ENCODE measurements around the gene LYSET.
"Not testable (repeated sequence)": the region's sequence is repeated elsewhere in the genome, so short reads cannot be mapped to it uniquely, and the experiment has no call there.

Gene LYSET, protein sequence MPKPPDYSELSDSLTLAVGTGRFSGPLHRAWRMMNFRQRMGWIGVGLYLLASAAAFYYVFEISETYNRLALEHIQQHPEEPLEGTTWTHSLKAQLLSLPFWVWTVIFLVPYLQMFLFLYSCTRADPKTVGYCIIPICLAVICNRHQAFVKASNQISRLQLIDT

DNA sequence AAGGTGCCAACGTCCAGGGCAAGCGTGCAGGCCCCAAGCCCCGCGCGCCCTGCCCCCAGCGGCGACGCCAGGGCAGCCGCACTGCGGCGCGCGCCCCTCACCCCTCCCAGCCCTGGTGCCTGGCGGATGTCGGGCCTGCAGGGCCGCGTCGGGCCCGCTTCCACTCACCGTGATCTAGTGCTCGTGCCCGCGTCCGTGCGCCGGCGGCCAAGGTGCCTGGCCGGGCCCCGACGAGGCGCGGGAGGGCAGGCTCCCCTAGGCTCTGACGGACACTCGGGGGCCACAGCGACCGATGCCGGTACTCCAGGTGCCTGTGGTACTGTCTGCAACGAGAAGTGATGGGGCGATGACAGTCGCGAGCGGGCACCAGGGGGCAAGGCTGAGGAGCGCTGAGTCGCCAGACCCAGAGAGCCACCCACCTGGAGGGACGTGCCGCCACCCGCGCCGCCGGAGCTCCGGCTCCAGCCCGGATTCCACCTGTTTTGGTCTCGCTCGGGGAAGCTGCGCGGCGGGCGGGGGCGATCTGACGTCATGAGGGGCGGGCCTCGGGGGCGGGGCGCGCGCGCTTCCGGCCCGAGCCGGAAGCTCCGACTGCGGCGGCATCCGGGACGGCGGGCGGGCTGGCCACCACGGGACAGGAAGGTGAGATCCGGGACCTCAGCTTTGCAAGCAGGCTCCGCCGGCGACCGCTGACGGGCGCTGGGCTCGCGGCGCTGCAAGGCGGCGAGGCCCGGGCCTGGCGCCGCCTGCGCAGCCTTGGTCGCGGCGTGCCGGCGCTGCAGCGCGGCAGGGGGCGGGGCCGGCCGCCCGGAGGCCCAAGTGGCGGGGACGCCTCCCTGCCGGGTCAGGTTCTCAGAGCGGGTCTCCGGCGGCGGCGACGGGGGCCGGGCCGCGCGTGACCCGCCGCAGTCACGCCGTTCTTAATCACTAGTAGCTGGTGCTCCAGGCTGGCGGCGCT, at the start of gene LYSET, which contains the start of gene MOAP1:
TSS of gene LYSET (plus strand) at position 927 of the 958 bp plus-strand sequence. CDS start 89 bp downstream, outside the sequence.
TSS of gene MOAP1 (minus strand) at position 507 of the 958 bp plus-strand sequence. CDS start 655 bp downstream, outside the sequence.
- DNase-seq, result peak; percentile 45 to 92 (median 88)

DNA sequence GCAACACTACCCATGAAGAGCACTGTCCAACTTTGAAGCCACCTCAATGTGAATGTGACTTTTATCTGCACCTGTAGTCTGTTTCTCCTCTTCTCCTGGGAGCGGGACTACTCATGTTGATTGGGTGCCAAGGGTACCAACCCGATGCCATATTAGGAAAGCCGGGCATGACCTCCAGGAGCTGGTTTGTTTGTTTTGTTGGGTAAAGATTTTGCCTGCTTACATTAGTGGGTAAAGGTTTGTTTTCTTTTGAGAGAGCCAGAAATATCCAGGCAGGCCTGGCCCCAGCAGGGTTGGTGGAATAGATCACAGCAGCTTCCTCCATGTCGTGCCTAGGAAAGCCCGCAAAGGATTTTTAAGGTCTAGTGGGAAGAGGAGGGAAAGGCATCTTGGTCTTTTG, 49.7 kb upstream of the LYSET start:
- no peak for DNase-seq

DNA sequence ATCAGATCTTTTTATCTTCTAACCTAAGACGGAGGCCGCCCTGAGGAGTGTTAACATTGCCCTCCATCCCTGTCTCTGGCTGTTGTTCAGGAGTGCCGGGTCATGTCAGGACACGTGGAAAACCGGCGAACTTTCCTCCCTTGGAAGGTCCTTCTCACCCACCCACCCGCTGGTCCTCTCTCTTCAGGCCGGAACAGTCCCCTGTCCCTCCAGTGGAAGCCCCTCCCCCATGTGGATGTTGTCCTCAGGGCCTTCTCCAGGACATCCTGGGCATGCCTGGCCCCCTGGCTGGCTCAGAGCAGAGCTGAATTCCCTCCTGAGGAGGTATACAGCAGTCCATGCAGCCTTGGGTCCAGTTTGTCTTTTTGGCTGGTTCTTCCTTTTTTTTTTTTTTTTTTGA, 49.1 kb upstream of the LYSET start:
- no peak for DNase-seq

DNA sequence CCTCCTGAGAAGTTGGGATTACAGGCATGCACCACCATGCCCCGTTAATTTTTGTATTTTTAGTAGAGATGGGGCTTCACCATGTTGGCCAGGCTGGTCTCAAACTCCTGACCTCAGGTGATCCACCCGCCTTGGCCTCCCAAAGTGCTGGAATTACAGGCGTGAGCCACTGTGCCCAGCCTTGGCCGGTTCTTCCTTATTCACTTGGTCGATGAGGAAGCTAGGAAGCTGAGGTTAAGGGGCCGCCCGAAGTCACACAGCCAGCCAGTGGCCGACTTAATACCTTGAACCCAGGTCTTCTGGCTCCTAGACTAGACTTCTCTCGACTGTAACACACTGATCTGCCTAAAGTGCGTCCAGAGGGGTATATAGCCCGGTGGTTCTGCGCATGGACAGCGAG, 48.6 kb upstream of the LYSET start:
- DNase-seq, result not testable (repeated sequence)

DNA sequence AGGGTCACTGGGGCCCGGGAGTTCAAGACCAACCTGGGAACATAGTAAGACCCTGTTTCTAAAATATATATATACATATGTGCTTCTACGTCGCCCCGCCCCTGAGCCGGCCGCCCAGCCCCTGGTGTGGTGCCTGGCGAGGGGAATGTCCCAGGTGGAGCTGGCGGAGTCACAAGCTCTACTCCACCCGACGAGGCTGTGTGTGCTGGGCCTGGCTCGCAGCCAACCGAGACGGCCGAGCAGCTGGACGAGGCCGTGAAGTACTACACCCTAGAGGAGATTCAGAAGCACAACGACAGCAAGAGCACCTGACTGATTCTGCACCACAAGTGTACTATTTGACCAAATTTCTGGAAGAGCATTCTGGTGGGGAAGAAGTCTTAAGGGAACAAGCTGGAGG, 47.3 kb upstream of the LYSET start:
- no peak for DNase-seq

DNA sequence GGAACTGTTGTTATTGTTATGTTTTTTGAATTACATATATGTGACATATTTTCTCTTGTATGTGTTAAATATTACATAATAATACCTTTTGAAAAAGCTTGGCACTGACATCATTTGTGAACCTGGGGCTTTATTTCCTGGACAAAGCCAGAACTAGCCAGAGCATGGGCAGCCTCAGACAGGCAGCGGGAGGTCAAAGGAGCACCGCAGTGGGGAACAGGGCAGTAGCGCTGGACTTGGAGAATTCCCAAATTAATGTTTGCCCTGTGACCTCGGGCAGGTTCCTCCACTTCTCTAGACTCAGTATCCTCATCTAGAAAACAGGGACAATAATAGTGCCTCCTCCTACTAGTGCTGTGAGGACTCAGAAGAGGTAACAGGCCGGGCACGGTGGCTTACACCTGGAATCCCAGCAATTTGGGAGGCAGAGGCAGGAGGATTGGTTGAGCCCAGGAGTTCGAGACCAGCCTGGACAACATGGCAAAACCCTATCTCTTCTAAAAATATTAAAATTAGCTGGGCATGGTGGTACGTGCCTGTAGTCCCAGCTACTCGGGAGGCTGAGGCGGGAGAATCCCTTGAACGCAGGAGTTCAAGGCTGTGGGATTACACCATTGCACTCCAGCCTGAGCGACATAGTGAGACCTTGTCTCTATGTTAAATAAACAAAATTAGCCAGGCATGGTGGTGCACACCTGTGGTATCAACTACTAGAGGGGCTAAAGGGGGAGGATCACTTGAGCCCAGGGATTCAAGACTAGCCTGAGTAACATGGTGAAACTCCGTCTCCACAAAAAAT, 42.1 kb upstream of the LYSET start:
- DNase-seq, result no peak

DNA sequence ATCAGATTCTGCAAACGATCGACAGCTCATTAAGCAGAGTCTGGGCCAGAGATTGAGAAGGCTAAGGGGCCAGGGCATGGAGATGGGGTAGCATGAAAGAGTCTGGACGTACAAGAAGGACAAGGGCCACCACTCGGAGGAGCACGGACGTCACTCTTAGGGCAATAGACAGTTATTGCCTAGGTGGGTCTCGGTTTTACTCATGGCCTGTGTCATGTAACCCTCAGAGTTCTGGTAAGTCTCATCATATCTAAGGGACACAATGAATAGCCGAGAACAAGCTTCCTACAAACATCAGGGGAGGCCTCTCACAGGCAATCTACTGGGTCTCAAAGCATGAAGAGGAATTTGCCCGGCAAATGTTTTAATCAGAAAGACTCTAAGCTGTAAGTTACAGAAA, 39.0 kb upstream of the LYSET start:
- no peak for DNase-seq

DNA sequence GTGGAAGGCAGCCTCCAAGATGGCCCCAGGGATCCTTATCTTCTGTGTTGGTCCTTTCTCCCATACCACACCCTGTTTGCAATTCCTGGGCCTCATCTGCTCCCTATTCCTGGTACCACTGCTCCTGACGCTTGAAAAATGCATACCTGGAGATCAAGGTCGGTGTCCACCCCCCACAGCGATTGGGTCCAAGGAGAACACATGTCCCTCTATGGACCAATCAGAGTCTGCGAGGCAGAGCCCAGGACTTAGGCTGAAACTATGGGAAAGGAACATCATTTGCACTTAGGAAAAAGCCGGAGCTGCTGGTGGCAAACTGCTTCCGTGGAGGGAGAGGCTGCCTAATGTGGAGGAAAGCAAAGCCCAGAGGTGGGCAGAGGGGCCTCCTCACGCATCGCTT, 36.1 kb upstream of the LYSET start:
- no peak for DNase-seq

DNA sequence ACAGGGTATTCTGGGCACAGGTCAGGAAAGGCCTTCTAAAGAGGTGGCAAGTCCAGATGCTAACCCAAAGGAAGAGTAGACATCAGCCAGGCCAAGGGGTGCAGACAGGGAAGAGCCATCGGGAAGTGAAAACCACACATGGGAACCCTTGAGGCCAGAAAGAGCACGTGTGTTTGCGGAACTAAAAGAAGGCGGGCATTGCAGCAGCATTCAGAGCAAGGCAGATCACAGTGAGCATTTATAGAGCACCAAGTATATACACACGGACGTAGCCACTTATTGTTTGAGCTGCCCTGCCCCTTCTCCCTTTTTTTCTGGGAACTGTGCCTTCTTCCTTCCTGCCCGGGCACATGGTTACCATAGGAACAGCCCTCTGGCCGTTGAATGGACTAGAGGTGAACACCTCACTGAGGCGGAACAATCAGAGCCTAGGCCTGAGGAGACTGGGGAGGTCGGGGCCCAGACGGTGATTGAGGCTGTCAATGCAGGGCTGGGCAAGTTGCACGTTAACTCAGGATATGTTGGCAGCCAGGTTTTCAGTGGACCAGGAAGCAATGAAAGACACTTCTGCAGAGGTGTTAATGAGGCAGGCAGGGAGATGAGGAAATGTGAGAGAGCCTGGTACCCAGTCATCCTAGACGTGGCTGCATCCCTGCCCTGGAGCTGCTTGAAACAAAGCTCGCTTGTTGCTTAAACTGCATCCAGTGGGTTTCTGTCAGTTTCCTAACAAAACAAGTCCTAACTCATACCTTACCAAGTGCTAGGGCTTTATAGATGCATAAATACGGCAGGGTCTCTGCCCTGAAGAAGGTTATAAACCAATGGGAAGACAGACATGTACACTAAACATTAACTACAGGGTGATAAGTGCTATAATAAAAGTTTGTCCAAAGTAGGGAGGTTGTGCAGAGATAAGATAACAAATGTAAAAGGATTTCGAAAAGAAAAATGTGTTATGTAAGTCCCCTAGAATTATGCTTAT, 34.6 kb upstream of the LYSET start:
- no peak for DNase-seq

DNA sequence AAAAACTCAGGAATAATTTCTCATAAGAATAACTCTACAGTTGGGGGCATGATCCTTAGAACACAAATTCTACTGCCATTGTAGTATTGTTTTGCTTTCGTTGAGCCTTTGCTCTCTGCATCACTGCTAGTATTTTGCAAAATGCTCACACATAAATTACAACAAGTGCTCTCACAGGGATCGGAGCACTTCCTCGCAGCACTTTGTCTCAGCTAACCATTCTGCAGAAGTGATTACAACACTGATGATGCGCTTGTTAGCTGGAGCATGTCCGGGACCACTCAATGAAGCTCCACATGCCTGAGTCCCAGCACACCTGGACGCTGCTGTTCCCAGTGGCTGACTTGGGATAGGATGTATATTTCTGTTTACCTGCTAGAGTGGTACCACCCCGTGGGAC, 32.0 kb upstream of the LYSET start:
- DNase-seq, result no peak

DNA sequence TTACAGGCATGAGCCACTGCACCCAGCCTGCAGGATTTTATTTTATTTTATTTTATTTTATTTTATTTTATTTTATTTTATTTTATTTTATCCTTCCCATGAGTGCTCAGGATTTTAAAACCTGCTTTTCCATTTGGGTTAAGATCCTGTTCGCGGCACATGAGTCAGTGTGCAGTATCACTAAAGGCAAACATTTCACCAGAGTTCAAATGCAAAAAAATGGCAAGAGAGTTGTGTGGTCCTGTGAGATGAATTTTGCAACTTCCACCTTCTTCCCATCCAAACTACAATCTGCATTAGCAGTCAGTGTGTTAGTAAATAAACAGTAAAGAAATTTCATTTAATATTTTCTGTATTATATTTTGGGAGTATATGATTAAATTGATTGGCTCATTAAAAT, 29.4 kb upstream of the LYSET start:
- no peak for DNase-seq

DNA sequence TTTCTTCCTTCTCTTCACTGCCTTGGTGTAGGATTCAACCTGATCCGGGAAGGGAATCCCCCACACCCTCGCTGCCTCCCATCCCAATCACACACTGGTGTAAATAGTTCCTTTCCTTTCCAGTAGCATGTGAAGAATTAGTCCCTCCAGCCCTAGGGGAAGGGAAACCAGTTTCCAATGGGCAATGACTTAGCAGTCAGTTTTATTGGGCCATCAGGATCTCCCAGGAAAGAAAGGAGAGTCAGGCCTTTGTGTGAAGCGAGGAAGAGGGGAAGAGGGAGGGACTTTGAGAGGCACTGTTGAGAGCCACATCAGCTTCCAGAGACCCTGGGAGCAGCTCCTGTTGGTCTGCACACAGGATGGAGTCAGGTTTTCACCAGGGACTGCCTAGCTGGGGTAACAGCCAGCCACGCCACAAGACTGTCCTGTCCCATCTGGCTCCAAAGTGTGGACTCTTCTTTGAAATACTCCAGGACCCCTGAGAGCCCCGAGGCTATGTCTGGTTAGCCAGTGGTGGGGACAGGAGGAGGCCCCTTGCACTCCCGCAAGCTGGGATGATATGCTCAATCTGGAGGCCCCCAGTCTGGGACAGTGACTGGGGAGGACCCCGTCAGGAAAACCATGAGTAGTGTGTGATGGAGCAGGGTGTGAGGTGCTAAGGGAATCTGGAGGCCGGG, 28.3 kb upstream of the LYSET start:
- no peak for DNase-seq

DNA sequence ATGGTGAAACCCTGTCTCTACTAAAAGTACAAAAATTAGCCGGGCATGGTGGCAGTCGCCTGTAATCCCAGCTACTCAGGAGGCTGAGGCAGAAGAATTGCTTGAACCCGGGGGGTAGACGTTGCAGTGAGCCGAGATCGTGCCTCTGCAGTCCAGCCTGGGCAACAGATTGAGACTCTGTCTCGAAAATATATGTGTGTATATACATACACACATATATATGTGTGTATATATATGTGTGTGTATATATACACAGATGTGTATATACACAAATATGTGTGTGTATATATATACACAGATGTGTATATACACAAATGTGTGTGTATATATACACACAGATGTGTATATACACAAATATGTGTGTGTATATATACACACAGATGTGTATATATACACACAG, 26.8 kb upstream of the LYSET start:
- DNase-seq, result not testable (repeated sequence)

DNA sequence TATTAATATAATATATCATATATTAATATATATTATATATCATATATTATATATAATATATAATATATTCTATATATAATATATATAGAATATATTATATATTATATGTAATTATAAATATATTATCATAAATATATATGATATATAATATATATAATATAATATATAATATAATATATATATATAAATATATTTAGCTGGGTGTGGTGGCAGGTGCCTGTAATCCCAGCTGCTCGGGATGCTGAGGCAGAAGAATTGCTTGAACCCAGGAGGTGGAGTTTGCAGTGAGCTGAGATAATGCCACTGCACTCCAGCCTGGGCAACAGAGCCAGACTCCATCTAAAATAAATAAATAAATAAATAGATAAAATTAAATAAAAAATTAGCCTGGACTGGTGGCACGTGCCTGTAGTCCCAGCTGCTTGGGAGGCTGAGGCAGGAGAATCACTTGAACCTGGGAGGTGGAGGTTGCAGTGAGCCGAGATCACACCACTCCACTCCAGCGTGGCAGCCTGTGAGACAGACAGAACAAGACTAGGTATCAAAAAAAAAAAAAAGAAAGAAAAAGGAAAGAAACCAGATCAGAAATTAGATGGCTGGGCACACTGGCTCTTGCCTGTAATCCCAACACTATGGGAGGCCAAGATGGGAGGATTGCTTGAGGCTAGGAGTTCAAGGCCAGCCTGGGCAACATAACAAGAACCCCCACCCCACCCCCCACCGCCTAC, 25.3 kb upstream of the LYSET start:
- DNase-seq, result not testable (repeated sequence)

DNA sequence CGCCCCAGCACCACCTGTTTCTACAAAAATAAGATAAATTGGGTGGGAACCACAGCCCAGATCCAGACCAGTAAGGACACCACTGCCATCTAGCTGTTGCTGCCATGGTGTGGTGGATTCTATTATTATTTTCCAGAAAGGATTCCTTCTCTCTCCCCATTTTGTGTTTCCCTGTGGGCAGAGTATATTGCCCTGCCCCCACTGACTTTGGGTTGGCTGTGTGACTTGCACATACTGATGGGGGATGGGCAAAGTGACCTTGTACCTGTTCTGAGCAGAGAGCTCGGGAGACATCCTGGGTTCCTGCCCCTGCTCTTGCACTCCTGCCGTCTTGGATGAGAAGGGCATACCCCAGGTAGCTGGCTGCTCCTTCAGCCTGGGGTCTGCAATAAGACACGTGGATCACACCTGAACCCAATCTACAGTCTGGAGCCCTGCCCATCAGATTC, 24.7 kb upstream of the LYSET start:
- no peak for DNase-seq

DNA sequence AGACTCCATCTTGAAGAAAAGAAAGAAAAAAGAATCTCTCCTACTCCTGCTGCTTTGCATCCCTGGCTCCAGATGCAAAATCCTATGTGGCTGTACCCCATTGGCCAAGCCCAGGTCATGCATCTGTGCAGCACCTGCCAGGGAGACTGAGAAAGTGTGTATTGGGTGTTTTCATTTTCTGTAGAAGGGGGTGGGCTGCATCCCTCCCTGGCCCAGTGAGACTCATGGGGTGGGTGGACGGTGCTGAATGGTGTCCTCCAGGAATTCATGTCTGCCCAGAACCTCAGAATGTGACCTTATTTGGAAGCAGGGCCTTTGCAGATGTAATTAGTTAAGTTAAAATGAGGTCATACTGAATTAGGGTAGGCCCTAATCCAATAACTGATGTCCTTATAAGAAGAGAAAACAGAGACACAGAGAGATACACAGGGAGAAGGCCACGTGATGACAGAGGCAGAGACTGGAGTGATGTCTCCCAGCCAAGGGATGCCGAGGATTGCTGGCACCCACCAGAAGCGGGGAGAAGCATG, 23.6 kb upstream of the LYSET start:
- DNase-seq, result no peak

DNA sequence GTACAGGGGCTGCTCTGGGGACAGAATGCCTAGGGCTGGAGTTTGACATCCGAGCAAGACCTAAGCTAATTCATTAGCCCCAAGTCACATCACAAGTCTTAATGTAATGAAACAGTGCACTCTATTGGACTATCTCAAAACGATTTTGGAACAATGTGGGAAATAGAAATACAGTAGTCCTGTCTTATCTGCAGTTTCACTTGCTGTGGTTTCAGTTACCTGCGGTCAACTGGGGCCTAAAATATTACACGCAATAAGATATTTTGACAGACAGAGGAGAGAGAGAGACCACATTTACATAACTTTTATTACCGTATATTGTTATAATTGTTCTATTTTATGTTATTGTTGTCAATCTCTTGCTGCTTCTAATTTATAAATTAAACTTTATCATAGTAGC, 21.6 kb upstream of the LYSET start:
- no peak for DNase-seq

DNA sequence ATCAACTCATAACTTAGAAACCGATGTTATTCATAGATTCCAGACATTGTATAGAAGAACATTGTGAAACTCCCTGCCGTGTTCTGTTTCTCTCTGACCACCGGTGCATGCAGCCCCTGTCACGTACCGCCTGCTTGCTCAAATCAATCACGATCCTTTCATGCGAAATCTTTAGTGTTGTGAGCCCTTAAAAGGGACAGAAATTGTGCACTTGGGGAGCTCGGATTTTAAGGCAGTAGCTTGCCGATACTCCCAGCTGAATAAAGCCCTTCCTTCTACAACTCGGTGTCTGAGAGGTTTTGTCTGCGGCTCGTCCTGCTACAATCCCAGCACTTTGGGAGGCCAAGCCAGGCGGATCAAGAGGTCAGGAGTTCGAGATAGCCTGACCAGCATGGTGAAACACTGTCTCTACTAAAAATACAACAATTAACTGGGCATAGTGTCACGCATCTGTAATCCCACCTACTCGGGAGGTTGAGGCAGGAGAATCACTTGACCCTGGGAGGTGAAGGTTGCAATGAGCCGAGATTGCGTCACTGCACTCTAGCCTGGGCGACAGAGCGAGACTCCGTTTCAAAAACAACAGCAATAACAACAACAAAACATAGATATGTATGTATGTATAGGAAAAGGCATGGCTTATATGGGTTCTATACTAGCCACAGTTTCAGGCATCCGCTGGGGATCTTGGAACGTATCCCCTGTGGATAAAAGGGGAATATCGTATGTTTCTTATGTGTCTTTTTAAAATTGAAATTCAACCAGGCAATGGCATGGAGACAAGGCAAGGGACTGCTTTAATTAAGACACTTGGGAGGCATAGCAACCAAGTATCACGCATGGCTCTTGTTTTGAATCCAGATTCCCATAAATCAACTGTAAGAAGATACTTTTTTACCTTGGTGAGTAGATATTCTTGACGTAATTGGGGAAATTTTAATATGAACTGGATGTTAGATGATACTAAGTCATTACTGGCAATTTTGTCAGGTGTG, 19.5 kb upstream of the LYSET start:
- DNase-seq, result not testable (repeated sequence)

DNA sequence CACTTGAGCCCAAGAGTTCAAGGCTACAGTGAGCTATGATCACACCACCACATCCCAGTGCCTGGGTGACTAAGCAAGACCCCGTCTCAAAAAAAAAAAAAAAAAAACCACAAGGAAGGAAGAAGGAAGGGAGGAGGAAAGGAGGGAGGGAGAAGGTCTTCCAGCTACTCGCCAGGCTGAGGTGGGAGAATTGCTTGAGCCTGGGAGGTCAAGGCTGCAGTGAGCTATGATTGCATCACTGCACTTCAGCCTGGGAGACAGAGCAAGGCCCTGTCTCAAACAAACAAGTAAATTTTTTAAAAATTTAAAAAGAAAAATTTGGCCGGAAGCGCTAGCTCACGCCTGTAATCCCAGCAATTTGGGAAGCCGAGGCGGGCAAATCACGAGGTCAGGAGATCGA, 16.5 kb upstream of the LYSET start:
- DNase-seq, result not testable (repeated sequence)
